Panc1 (cell line): Measurements from ENCODE around the gene TP73. TPM values are rescaled to one million over a fixed set of nuclear protein-coding genes. Genes with fewer than 3 reads are reported as not detected.

Experiments used
- ATAC-seq: fragments of 200-7000 bp; cut with Tn5 transposase; 2 replicates; pipeline ENCODE4 v1.9.1; 2020; ENCODE audit warnings: mild to moderate bottlenecking, moderate library complexity
- BruUV-seq: library from RNA; stranded (reverse); fragments of 400-500 nt; replicated peaks from 2 replicates; lab custom pipeline; 2021; lab: Mats Ljungman, UMichigan
- CTCF ChIA-PET: fragments of 300-600 bp; sonication (Branson Sonifier 250); formaldehyde crosslinking; loops from one replicate; lab custom pipeline; 2022; ENCODE audit warnings: antibody characterized with exemption; lab: Charles Lee
- POLR2A ChIA-PET: fragments of 300-600 bp; sonication (Branson Sonifier 250); formaldehyde crosslinking; loops from one replicate; lab custom pipeline; 2022; ENCODE audit warnings: antibody characterized with exemption; lab: Charles Lee
- DNase-seq: peaks from one replicate; pipeline ENCODE4 v3.0.0-alpha.2; 2010; ENCODE audit warnings: low read depth, low spot score
- H3K27ac ChIP-seq: 2 replicates; pipeline ENCODE4 v1.5.1; 2011; ENCODE audit warnings: mild to moderate bottlenecking, low read length, inconsistent platforms
- H3K27me3 ChIP-seq: fragments of 200-500 bp; sonication (Bioruptor generic); 2 replicates; pipeline ENCODE4 v1.6.0; 2014; ENCODE audit warnings: low read length, inconsistent platforms; ENCODE audit not compliant: control insufficient read depth, insufficient read depth
- H3K36me3 ChIP-seq: fragments of 200-500 bp; sonication (Bioruptor generic); 2 replicates; pipeline ENCODE4 v1.5.1; 2014; ENCODE audit warnings: inconsistent platforms, mild to moderate bottlenecking, low read length, moderate library complexity; ENCODE audit not compliant: control insufficient read depth, insufficient read depth
- H3K4me1 ChIP-seq: 2 replicates; pipeline ENCODE4 v1.5.1; 2011; ENCODE audit warnings: inconsistent platforms, mild to moderate bottlenecking, low read length, moderate library complexity; ENCODE audit not compliant: control insufficient read depth, insufficient read depth
- H3K4me3 ChIP-seq, 2 experiments: 2 replicates each; pipeline ENCODE4 v1.5.1; 2011 to 2012; ENCODE audit warnings: low read depth in 2 of 2, low read length in 2 of 2, mild to moderate bottlenecking in 2 of 2, inconsistent platforms in 1 of 2, moderate library complexity in 1 of 2
- H3K9me3 ChIP-seq: fragments of 200-500 bp; sonication (Bioruptor generic); 2 replicates; pipeline ENCODE4 v1.5.1; 2014; ENCODE audit warnings: low read depth, mild to moderate bottlenecking, inconsistent platforms, low read length, moderate library complexity; ENCODE audit not compliant: control insufficient read depth, insufficient read depth
- POLR2AphosphoS5 ChIP-seq: IDR thresholded peaks from 2 replicates; pipeline ENCODE4 v1.6.1; 2012; ENCODE audit warnings: mild to moderate bottlenecking, low read depth, low read length, moderate library complexity
- REST ChIP-seq, 2 experiments: IDR thresholded peaks; 2 replicates each; pipeline ENCODE4 v1.6.1; 2011 to 2012; ENCODE audit warnings: low read depth in 2 of 2, control low read depth in 1 of 2, low read length in 1 of 2, mild to moderate bottlenecking in 1 of 2, moderate library complexity in 1 of 2; ENCODE audit not compliant: insufficient read depth in 1 of 2
- SIN3A ChIP-seq: IDR thresholded peaks from 2 replicates; pipeline ENCODE4 v1.6.1; 2012; ENCODE audit warnings: low read depth, mild to moderate bottlenecking, low read length, moderate library complexity, borderline replicate concordance; ENCODE audit not compliant: insufficient read depth
- TCF7L2 ChIP-seq: IDR thresholded peaks from 2 replicates; pipeline ENCODE4 v1.6.1; 2011; ENCODE audit warnings: mild to moderate bottlenecking, low read depth, low read length, inconsistent platforms
- in situ Hi-C: cut with HindIII; loops from 2 replicates; pipeline ENCODE4 v1.10.0; 2016; ENCODE audit warnings: low sequenced_read_pairs, low pct_unique_long_range_greater_than_20kb
- intact Hi-C: fragments of 100-400 bp; cut with micrococcal nuclease; formaldehyde crosslinking; loops from one replicate; pipeline ENCODE4 v1.10.0; 2022; ENCODE audit not compliant: unreplicated experiment
- total RNA-seq: library from RNA; stranded (reverse); gene quantifications from one replicate; pipeline ENCODE4 v1.2.1, GENCODE V29; 2021; ENCODE audit not compliant: unreplicated experiment
- TF ChIP-seq, protein P1 (sequence below): fragments of 450-650 bp; IDR thresholded peaks from 2 replicates; pipeline ENCODE4 v1.5.1; 2017; ENCODE audit warnings: mild to moderate bottlenecking

TP73 gene
- total RNA-seq, 1 experiment from 2014 or later = 4.7 TPM

DNA sequence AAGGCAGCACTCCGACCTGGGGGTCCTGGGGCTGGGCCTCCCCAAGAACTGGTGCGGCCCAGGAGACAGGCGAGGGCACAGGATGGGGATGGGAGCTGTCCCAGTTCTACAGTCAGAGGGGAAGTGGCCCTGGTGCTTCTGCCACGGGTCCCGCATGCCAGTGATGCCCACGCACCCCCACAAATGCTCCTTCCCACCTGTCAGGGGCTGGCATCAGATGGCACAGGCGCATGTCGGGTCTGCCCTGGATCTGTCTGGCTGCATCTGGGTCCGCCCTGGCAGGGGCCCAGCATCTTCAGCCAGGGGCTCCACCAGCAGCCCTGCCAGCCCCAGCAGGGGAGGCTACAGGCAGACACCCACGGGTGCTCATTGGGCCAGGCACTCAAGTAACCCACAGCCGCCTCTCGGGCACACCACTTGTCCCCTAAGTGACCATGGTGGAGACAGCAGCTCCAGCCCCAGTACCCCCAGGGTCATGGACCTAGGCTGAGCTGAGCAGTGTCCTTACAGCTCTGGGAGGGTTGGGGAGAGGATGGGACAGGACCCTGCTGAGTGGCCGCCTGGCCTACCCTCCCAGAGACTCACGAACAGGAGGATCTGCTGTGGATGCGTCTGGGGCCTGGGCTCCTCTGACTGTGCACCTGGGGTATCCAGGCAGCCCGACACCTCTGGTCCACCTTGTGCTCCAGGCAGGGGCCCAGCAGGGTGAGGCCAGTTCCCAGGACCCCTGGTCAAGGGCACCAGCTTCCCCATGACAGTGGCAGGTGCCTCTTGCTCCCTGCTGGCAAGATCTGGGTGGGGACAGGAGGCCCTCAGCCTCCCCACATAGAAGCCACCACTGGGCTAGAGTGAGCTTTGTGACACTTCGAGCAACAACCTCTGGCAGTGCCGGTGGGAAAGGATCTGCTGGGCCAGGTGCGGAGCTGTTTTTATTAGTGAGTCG, 125.6 kb downstream of the TP73 start:
- H3K27me3 ChIP-seq = no peaks in the 10 kb centered on the region
- no peaks in the 10 kb centered on the region for H3K36me3 ChIP-seq
- peaks cover 43% of the 10 kb centered on the region for H3K4me1 ChIP-seq
- in situ Hi-C loops = no loop called here
- H3K27ac ChIP-seq = no peak overlapping the region
- H3K9me3 ChIP-seq = no peaks in the 10 kb centered on the region
- CTCF ChIA-PET = no interaction called here
- DNase-seq (no peak), ATAC-seq (no peak)
- no TSS peak for BruUV-seq
- intact Hi-C loops = no loop called here
- POLR2A ChIA-PET = interaction anchor here (0.6 to 0.7 kb wide), 2 partner anchors 335 to 652 kb away, joined by 4 to 6 read pairs; no protein-coding TSS in a partner anchor
- H3K4me3 ChIP-seq = no peak overlapping the region
- TF ChIP-seq POLR2AphosphoS5 = no peak; the same call in 1 of the 2 replicates
- no peak for TF ChIP-seq SIN3A
- TF ChIP-seq, protein P1, sequence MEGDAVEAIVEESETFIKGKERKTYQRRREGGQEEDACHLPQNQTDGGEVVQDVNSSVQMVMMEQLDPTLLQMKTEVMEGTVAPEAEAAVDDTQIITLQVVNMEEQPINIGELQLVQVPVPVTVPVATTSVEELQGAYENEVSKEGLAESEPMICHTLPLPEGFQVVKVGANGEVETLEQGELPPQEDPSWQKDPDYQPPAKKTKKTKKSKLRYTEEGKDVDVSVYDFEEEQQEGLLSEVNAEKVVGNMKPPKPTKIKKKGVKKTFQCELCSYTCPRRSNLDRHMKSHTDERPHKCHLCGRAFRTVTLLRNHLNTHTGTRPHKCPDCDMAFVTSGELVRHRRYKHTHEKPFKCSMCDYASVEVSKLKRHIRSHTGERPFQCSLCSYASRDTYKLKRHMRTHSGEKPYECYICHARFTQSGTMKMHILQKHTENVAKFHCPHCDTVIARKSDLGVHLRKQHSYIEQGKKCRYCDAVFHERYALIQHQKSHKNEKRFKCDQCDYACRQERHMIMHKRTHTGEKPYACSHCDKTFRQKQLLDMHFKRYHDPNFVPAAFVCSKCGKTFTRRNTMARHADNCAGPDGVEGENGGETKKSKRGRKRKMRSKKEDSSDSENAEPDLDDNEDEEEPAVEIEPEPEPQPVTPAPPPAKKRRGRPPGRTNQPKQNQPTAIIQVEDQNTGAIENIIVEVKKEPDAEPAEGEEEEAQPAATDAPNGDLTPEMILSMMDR = no peak
- no peak for TF ChIP-seq TCF7L2
- TF ChIP-seq REST (IDR thresholded peaks at IDR 0.05; ENCODE audit: insufficient read depth in 1 of 2, low read depth in 2 of 2, low read length in 1 of 2) = no peak

DNA sequence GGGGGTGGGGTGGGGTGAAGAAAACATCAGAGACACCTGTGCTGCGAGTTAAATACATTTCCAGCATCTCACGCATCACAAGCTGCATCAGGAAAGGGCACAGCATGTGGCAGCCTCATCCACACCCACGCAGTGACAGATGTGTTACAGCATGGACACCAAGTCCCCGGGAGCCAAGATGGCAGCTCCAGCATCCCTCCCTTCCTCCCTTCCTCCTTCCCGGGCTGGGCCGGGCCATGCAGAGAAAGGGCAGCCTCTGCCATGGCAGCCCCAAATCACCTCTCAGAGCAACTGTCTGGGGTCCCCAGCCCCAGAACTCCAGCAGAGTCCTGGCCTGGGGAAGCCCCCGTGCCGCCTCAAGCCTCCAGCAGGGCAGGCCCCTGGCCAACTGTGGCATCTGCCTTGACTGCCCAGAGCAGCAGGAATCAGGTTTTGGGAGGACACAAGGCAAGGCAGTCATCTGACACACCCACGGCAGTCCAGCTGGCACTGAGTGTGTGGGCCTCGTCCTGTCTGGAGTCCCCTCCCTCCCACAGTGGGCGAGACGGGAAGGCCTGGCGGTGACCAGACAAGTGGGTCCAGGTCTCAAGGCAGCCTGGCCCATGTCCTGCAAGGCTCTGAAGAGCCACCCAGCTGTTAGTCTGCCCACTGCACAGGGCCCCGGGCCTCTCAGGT, 126.4 kb downstream of the TP73 start:
- H3K27me3 ChIP-seq = no peaks in the 10 kb centered on the region
- TF ChIP-seq POLR2AphosphoS5 (no peak), TCF7L2 (no peak), SIN3A (no peak), REST (IDR thresholded peaks at IDR 0.05; ENCODE audit: insufficient read depth in 1 of 2, low read depth in 2 of 2, low read length in 1 of 2) (no peak)
- TF ChIP-seq, protein P1 = no peak
- peaks cover 37% of the 10 kb centered on the region for H3K4me1 ChIP-seq
- H3K4me3 ChIP-seq = no peak overlapping the region
- BruUV-seq = no TSS peak
- no peak for ATAC-seq
- POLR2A ChIA-PET = interaction anchor here (0.6 kb wide), 1 partner anchor 651 kb away, joined by 6 read pairs; no protein-coding TSS in a partner anchor
- CTCF ChIA-PET = no interaction called here
- H3K36me3 ChIP-seq = 0 out of 2 replicates have a peak, but pooled peaks cover 2% of the 10 kb centered on the region
- intact Hi-C loops = no loop called here
- no peak overlapping the region for H3K27ac ChIP-seq
- in situ Hi-C loops = no loop called here
- no peaks in the 10 kb centered on the region for H3K9me3 ChIP-seq
- no peak for DNase-seq
